H1 (cell line): ENCODE measurements around the gene CERKL. TPM values are rescaled to one million over a fixed set of nuclear protein-coding genes. Genes with fewer than 3 reads are reported as not detected.
A peak's percentile ranks its signal among the peaks of the same experiment; 100 is the strongest.

Experiments
- ASH2L ChIP-seq: fragments of 200-600, 300-600 bp; sonication (generic); IDR thresholded peaks from one replicate; pipeline ENCODE4 v1.7.1; 2017; ENCODE audit warnings: low read length
- CBX8 ChIP-seq: fragments of 300-800, 300-1000 bp; sonication (generic); IDR thresholded peaks from 2 replicates; pipeline ENCODE4 v1.7.1; 2016; ENCODE audit warnings: low read depth, low read length, borderline replicate concordance
- CEBPB ChIP-seq: IDR thresholded peaks from 2 replicates; pipeline ENCODE4 v1.6.1; 2012; ENCODE audit warnings: low read depth, low read length
- CHD7 ChIP-seq: fragments of 300-600 bp; sonication (generic); IDR thresholded peaks from 2 replicates; pipeline ENCODE4 v1.7.1; 2012; ENCODE audit warnings: low read length, moderate library complexity, mild to moderate bottlenecking, inconsistent platforms; ENCODE audit not compliant: insufficient replicate concordance
- E2F6 ChIP-seq: IDR thresholded peaks from 2 replicates; pipeline ENCODE4 v1.6.1; 2012; ENCODE audit warnings: inconsistent platforms
- KDM1A ChIP-seq: fragments of 200-600, 300-600 bp; sonication (generic); IDR thresholded peaks from 2 replicates; pipeline ENCODE4 v1.7.1; 2016; ENCODE audit warnings: mild to moderate bottlenecking, low read length, borderline replicate concordance
- MAFK ChIP-seq: IDR thresholded peaks from 2 replicates; pipeline ENCODE4 v1.6.1; 2012; ENCODE audit warnings: low read depth, mild to moderate bottlenecking, improper control_type of control experiment, low read length
- RAD21 ChIP-seq, 2 experiments: IDR thresholded peaks in 1 of 2; conservative IDR thresholded peaks in 1 of 2; 2 replicates each; pipeline ENCODE4 v1.6.1; 2011; ENCODE audit warnings: low read depth in 2 of 2, low read length in 2 of 2, improper control_type of control experiment in 1 of 2, inconsistent platforms in 1 of 2, mild to moderate bottlenecking in 1 of 2, moderate library complexity in 1 of 2
- SRF ChIP-seq: IDR thresholded peaks from 2 replicates; pipeline ENCODE4 v1.6.1; 2011; ENCODE audit warnings: mild to moderate bottlenecking, low read depth, low read length, moderate library complexity
- polyA plus RNA-seq, 7 experiments: library from polyadenylated mRNA; depleted of rRNA in 3 of 7; stranded (reverse) in 5 of 7; unstranded in 2 of 7; fragments of >200 nt in 5 of 7; fragments of 200-250 nt in 2 of 7; gene quantifications; 1 replicate in 5 of 7; 2 replicates in 1 of 7; 4 replicates in 1 of 7; pipeline versions ENCODE4 v1.2.1 to v1.2.3, GENCODE V29; 2011 to 2013; ENCODE audit warnings: missing spikeins in 2 of 7, mixed read lengths in 2 of 7
- total RNA-seq: library from RNA; stranded (reverse); fragmentation: NEBNext Ultra II Directional; extraction: Animal tissue kit (Norgen Biotek cat#: 25700); gene quantifications from 2 replicates; pipeline ENCODE4 v1.2.1, GENCODE V29; 2021

Gene CERKL
- total and polyA plus RNA-seq, 2 of the 8 experiments (the other 6 are each of a cell fraction or from before 2014, with no cell fraction given) = 0.05 TPM; not detected in 1

- no peak for TF ChIP-seq CHD7
- no peak for TF ChIP-seq MAFK
- TF ChIP-seq E2F6 = peak; percentile 84
- TF ChIP-seq CBX8 = no peak
- TF ChIP-seq RAD21 (IDR thresholded peaks at IDR 0.05 in 1 of 2, conservative IDR thresholded peaks at IDR 0.05 in 1 of 2; ENCODE audit: low read depth in 2 of 2, low read length in 2 of 2) = no peak
- TF ChIP-seq KDM1A = peak; percentile 22; the same call in 1 of the 2 replicates
- no peak for TF ChIP-seq SRF
- TF ChIP-seq CEBPB = no peak
- peak; percentile 98 for TF ChIP-seq ASH2L
These were observed at the start of gene CERKL (continued) for GRCh38 chr2:181656450-181657291.
